Right lobe of liver (tissue), 6 donors: ENCODE results near the gene TMEM138. TPM values are rescaled to one million over a fixed set of nuclear protein-coding genes. Genes with fewer than 3 reads are reported as not detected.

Source experiments
- ATAC-seq, 4 donors: fragments of 200-7000 bp; cut with Tn5 transposase; one replicate each; pipeline ENCODE4 v1.9.1; 2020; ENCODE audit warnings: mild to moderate bottlenecking in 4 of 4, moderate library complexity in 4 of 4
- DNase-seq, 3 donors: peaks; one replicate each; pipeline ENCODE4 v3.0.0-alpha.2; 2020
- H3K27ac ChIP-seq, 3 donors: fragments of 200-600 bp; one replicate each; pipeline ENCODE4 v1.8.0; 2022
- H3K27me3 ChIP-seq, 2 donors: fragments of 200-600 bp; one replicate each; pipeline ENCODE4 v1.8.0; 2022
- H3K36me3 ChIP-seq, 4 donors: fragments of 200-600 bp; sonication (generic) in 1 of 4; one replicate each; pipeline versions ENCODE4 v1.5.1 to v1.8.0; 2017 to 2022; ENCODE audit warnings: control low read depth in 1 of 4
- H3K4me1 ChIP-seq, 4 donors: fragments of 200-600 bp; sonication (generic) in 1 of 4; one replicate each; pipeline versions ENCODE4 v1.5.1 to v1.8.0; 2017 to 2022; ENCODE audit warnings: control low read depth in 1 of 4
- H3K4me3 ChIP-seq, 3 donors: fragments of 200-600 bp; one replicate each; pipeline ENCODE4 v1.8.0; 2022
- H3K9me3 ChIP-seq, 4 donors: fragments of 200-600 bp; sonication (generic) in 1 of 4; one replicate each; pipeline versions ENCODE4 v1.5.1 to v1.8.0; 2017 to 2022; ENCODE audit warnings: control low read depth in 1 of 4
- CTCF ChIP-seq, 4 donors: fragments of 200-600 bp in 3 of 4; fragments of 450-650 bp in 1 of 4; IDR thresholded peaks; one replicate each; pipeline versions ENCODE4 v1.5.1 to v1.8.0; 2016 to 2022; ENCODE audit warnings: antibody characterized with exemption in 4 of 4, mild to moderate bottlenecking in 2 of 4
- POLR2A ChIP-seq: fragments of 450-650 bp; IDR thresholded peaks from one replicate; pipeline ENCODE4 v1.6.1; 2017; ENCODE audit warnings: antibody characterized with exemption, mild to moderate bottlenecking
- intact Hi-C, 2 donors: fragments of 100-400 bp; cut with DNase I; formaldehyde crosslinking; loops; one replicate each; pipeline versions ENCODE4 v1.11.2 to v1.14.1; 2022
- total RNA-seq, 6 experiments: library from RNA; depleted of rRNA in 2 of 6; stranded (reverse); fragments of >200 nt in 2 of 6; fragmentation: NEBNext Ultra II Directional in 3 of 6; extraction: Animal tissue kit (Norgen Biotek cat#: 25700) in 3 of 6; gene quantifications; one replicate each; pipeline versions ENCODE4 v1.1.0 to v1.2.4, GENCODE V29; 2016 to 2023
- donor health status: DM: no; HTN: yes; CAD: no.
- donor health status: DM: no; HTN: no; CAD: no.
- donor health status: DM: no; HTN: no; CAD: no.
- donor health status: DM: no; HTN: yes; CAD: no.
- donor health status: DM: no; HTN: yes; CAD: no.

Gene TMEM138
- total RNA-seq, 6 experiments from 2014 or later = 18.2 to 41.0 (median 26.4) TPM

- no peak for ATAC-seq
- intact Hi-C loops = no loop called here
- no peaks in the 10 kb centered on the region for H3K4me1 ChIP-seq
These were observed 56.0 kb downstream of the TMEM138 start for GRCh38 chr11:61418136-61418535.

More at GRCh38 chr11:61418136-61418535, 56.0 kb downstream of the TMEM138 start:
- no peak overlapping the region for H3K4me3 ChIP-seq
- H3K27me3 ChIP-seq = no peaks in the 10 kb centered on the region
- H3K27ac ChIP-seq = no peak overlapping the region
- peaks cover 14 to 86% (median 48%) of the 10 kb centered on the region in 4 donors for H3K36me3 ChIP-seq
- TF ChIP-seq CTCF (IDR thresholded peaks at IDR 0.05) (no peak), POLR2A (no peak)
- H3K9me3 ChIP-seq = no peaks in the 10 kb centered on the region
- DNase-seq = no peak

Other genes with a start within 250 kb of the TMEM138 start
- 1 to 10 TPM; 4.6 to 7.6 (median 6.0) TPM for gene VPS37C, start 200.9 kb upstream of the TMEM138 start, total RNA-seq
- under 1 TPM in 3 of 6 experiments, not detected in 3; 0.15 to 0.55 (median 0.23) TPM for gene PGA3, start 158.9 kb upstream of the TMEM138 start, total RNA-seq
- gene PGA4, start 140.0 kb upstream of the TMEM138 start, total RNA-seq = 1 to 10 TPM in 1 of 6 experiments, under 1 TPM in 3, not detected in 2; 0.15 to 1.5 (median 0.52) TPM
- under 1 TPM in 2 of 6 experiments, not detected in 4; 0.20 to 1.00 TPM for gene PGA5, start 121.2 kb upstream of the TMEM138 start, total RNA-seq
- gene VWCE, start 67.1 kb upstream of the TMEM138 start, total RNA-seq = 10 to 100 TPM in 2 of 6 experiments, 1 to 10 TPM in 4; 2.3 to 37.1 (median 6.0) TPM
- gene DDB1, start 29.3 kb upstream of the TMEM138 start, total RNA-seq = 10 to 100 TPM; 70.9 to 94.5 (median 83.9) TPM
- gene TKFC, start 29.1 kb upstream of the TMEM138 start, total RNA-seq = 100 to 1,000 TPM in 4 of 6 experiments, 10 to 100 TPM in 2; 36.6 to 216 (median 124) TPM
- gene CYB561A3, start 492 bp upstream of the TMEM138 start, total RNA-seq = 10 to 100 TPM; 25.6 to 41.8 (median 35.2) TPM
- gene TMEM216, start 30.2 kb downstream of the TMEM138 start, total RNA-seq = 1 to 10 TPM; 1.7 to 3.9 (median 2.0) TPM
- gene CPSF7, start 67.6 kb downstream of the TMEM138 start, total RNA-seq = 10 to 100 TPM; 16.7 to 52.0 (median 31.7) TPM
- gene SDHAF2, start 67.8 kb downstream of the TMEM138 start, total RNA-seq = 10 to 100 TPM; 17.7 to 62.5 (median 23.3) TPM
- gene LRRC10B, start 146.4 kb downstream of the TMEM138 start, total RNA-seq = not detected
- gene SYT7, start 218.7 kb downstream of the TMEM138 start, total RNA-seq = 10 to 100 TPM; 13.1 to 70.8 (median 31.6) TPM